SH-SY5Y (cell line): Measurements from ENCODE around the gene EMC9.

Source experiments
- GATA2 ChIP-seq: IDR thresholded peaks from 2 replicates; pipeline ENCODE4 v1.6.1; 2011; ENCODE audit warnings: mild to moderate bottlenecking, low read depth, low read length
- GATA3 ChIP-seq: IDR thresholded peaks from 2 replicates; pipeline ENCODE4 v1.6.1; 2011; ENCODE audit warnings: low read depth, mild to moderate bottlenecking, low read length, moderate library complexity

The EMC9 gene

GRCh38 chr14:24100982-24101494 is 40.4 kb downstream of the EMC9 start:
- no peak for TF ChIP-seq GATA2
- TF ChIP-seq GATA3 = no peak

- no peak for TF ChIP-seq GATA3
- no peak for TF ChIP-seq GATA2
Measured at GRCh38 chr14:24100197-24100981, 41.0 kb downstream of the EMC9 start.

- no peak for TF ChIP-seq GATA3
- TF ChIP-seq GATA2 = no peak
Measured at GRCh38 chr14:24098927-24099813, 42.2 kb downstream of the EMC9 start.

GRCh38 chr14:24098229-24098926 is 43.0 kb downstream of the EMC9 start:
- TF ChIP-seq GATA3 (no peak), GATA2 (no peak)

- TF ChIP-seq GATA3 (no peak), GATA2 (no peak)
Measured at GRCh38 chr14:24096545-24097181, 44.7 kb downstream of the EMC9 start.

GRCh38 chr14:24095271-24096068 is 45.9 kb downstream of the EMC9 start:
- no peak for TF ChIP-seq GATA3
- TF ChIP-seq GATA2 = no peak

GRCh38 chr14:24094841-24095270 is 46.5 kb downstream of the EMC9 start:
- TF ChIP-seq GATA3 (no peak), GATA2 (no peak)

GRCh38 chr14:24093901-24094840 is 47.2 kb downstream of the EMC9 start, which contains the start of gene PCK2:
Gene PCK2 (plus strand): TSS chr14:24094311. CDS start chr14:24094406, 95 bp downstream.
- TF ChIP-seq GATA3 (no peak), GATA2 (peak; percentile 76)

GRCh38 chr14:24093207-24093900 is 48.0 kb downstream of the EMC9 start:
- TF ChIP-seq GATA2 = no peak
- TF ChIP-seq GATA3 = no peak

- TF ChIP-seq GATA2 = no peak
- no peak for TF ChIP-seq GATA3
Measured at GRCh38 chr14:24092505-24093206, 48.7 kb downstream of the EMC9 start.

- no peak for TF ChIP-seq GATA2
Measured at GRCh38 chr14:24092110-24092504, 49.3 kb downstream of the EMC9 start.
